Measurements from ENCODE around the gene IGFL3. TPM values are rescaled to one million over a fixed set of nuclear protein-coding genes. Genes with fewer than 3 reads are reported as not detected.
"Not testable (repeated sequence)": the region's sequence is repeated elsewhere in the genome, so short reads cannot be mapped to it uniquely, and the experiment has no call there.

The IGFL3 gene
- total and polyA plus RNA-seq, 12 donors = not detected

GRCh38 chr19:46107371-46107770 is 17.1 kb downstream of the IGFL3 start:
- ATAC-seq (no peak), DNase-seq (no peak)
- H3K27me3 ChIP-seq = peaks cover 0 to 30% (median 13%) of the 10 kb centered on the region in 7 donors
- peaks cover 0 to 13% (median 0%) of the 10 kb centered on the region in 11 donors for H3K9me3 ChIP-seq
- no peaks in the 10 kb centered on the region for H3K36me3 ChIP-seq
- TF ChIP-seq CTCF (IDR thresholded peaks at IDR 0.05) = no peak
- intact Hi-C loops (cut with DNase I) = no loop called here
- 68 to 80% methylated on average over 6 of the region's 6 CpGs for WGBS, 2 donors
- H3K27ac ChIP-seq = no peak overlapping the region
- H3K4me3 ChIP-seq = no peak overlapping the region
- H3K4me1 ChIP-seq = no peaks in the 10 kb centered on the region

- peaks cover 0 to 46% (median 9%) of the 10 kb centered on the region in 7 donors for H3K27me3 ChIP-seq
- WGBS, 2 donors = 81 to 87% methylated on average over 7 of the region's 7 CpGs
- ATAC-seq; DNase-seq; H3K27ac ChIP-seq; H3K36me3 ChIP-seq; intact Hi-C loops (cut with DNase I); H3K4me1 ChIP-seq; H3K4me3 ChIP-seq: not testable (repeated sequence)
- H3K9me3 ChIP-seq = peaks cover 0 to 26% (median 3%) of the 10 kb centered on the region in 11 donors
Measured at GRCh38 chr19:46102333-46102732, 22.2 kb downstream of the IGFL3 start.

GRCh38 chr19:46101293-46101692 is 23.2 kb downstream of the IGFL3 start:
- DNase-seq = no peak
- intact Hi-C loops (cut with DNase I) = no loop called here
- Histone ChIP-seq H3K9me3 (peaks cover 0 to 32% (median 3%) of the 10 kb centered on the region in 11 donors), H3K27ac (no peak overlapping the region), H3K4me3 (no peak overlapping the region), H3K4me1 (no peaks in the 10 kb centered on the region), H3K27me3 (peaks cover 0 to 46% (median 12%) of the 10 kb centered on the region in 7 donors), H3K36me3 (no peaks in the 10 kb centered on the region)
- ATAC-seq = no peak
- WGBS, 2 donors = 46 to 49% methylated on average over 6 of the region's 6 CpGs
- no peak for TF ChIP-seq CTCF (IDR thresholded peaks at IDR 0.05)

- TF ChIP-seq CTCF (IDR thresholded peaks at IDR 0.05) = no peak
- intact Hi-C loops (cut with DNase I) = no loop called here
- WGBS, 2 donors = 67 to 74% methylated on average over 1 of the region's 1 CpG
Measured at GRCh38 chr19:46100344-46100743, 24.1 kb downstream of the IGFL3 start.

GRCh38 chr19:46090444-46090843 is 34.0 kb downstream of the IGFL3 start:
- H3K27me3 ChIP-seq = peaks cover 0 to 38% (median 6%) of the 10 kb centered on the region in 7 donors
- no peaks in the 10 kb centered on the region for H3K4me1 ChIP-seq
- peak in 1 of 8 donors; percentile 11 for ATAC-seq
- intact Hi-C loops (cut with DNase I) = no loop called here
- WGBS, 2 donors = 84 to 85% methylated on average over 5 of the region's 5 CpGs
- H3K27ac ChIP-seq = no peak overlapping the region
- no peak for TF ChIP-seq CTCF (IDR thresholded peaks at IDR 0.05)
- no peaks in the 10 kb centered on the region for H3K36me3 ChIP-seq
- DNase-seq = no peak
- H3K4me3 ChIP-seq = no peak overlapping the region
- peaks cover 0 to 46% (median 17%) of the 10 kb centered on the region in 11 donors for H3K9me3 ChIP-seq

More at GRCh38 chr19:46100344-46100743, 24.1 kb downstream of the IGFL3 start:
- Histone ChIP-seq H3K27me3 (peaks cover 0 to 47% (median 12%) of the 10 kb centered on the region in 7 donors), H3K4me3 (no peak overlapping the region), H3K36me3 (no peaks in the 10 kb centered on the region), H3K9me3 (peaks cover 0 to 33% (median 3%) of the 10 kb centered on the region in 11 donors), H3K4me1 (no peaks in the 10 kb centered on the region), H3K27ac (no peak overlapping the region)
- no peak for ATAC-seq
- no peak for DNase-seq
